GM18873 (cell line): Measurements from ENCODE around the gene DMXL1.
A peak's percentile ranks its signal among the peaks of the same experiment; 100 is the strongest.
"Not testable (repeated sequence)": the region's sequence is repeated elsewhere in the genome, so short reads cannot be mapped to it uniquely, and the experiment has no call there.

ENCODE experiments used
- ATAC-seq: cut with Tn5 transposase; IDR thresholded peaks from one replicate; pipeline ENCODE4 v1.9.1; 2021; ENCODE audit warnings: mild to moderate bottlenecking, moderate library complexity, moderate number of reproducible peaks; ENCODE audit not compliant: unreplicated experiment, low FRiP score

The DMXL1 gene

GRCh38 chr5:119067450-119067849, 3.4 kb upstream of the DMXL1 start:
- no peak for ATAC-seq

- peak; percentile 55 for ATAC-seq
These were observed 384 bp upstream of the DMXL1 start for GRCh38 chr5:119070578-119070827.

GRCh38 chr5:119071561-119071995, 691 bp downstream of the DMXL1 start:
- ATAC-seq, result peak; percentile 5

GRCh38 chr5:119072496-119072895, 1.6 kb downstream of the DMXL1 start:
- no peak for ATAC-seq

- ATAC-seq, result not testable (repeated sequence)
These were observed 3.0 kb downstream of the DMXL1 start for GRCh38 chr5:119073746-119074337.

GRCh38 chr5:119074419-119074818, 3.5 kb downstream of the DMXL1 start:
- ATAC-seq, result peak; percentile 29

GRCh38 chr5:119075269-119075668, 4.4 kb downstream of the DMXL1 start:
- not testable (repeated sequence) for ATAC-seq

GRCh38 chr5:119076080-119076479, 5.2 kb downstream of the DMXL1 start:
- no peak for ATAC-seq

GRCh38 chr5:119077444-119077843, 6.6 kb downstream of the DMXL1 start:
- no peak for ATAC-seq

GRCh38 chr5:119078071-119078846, 7.4 kb downstream of the DMXL1 start:
- no peak for ATAC-seq

- ATAC-seq, result no peak
These were observed 8.0 kb downstream of the DMXL1 start for GRCh38 chr5:119078861-119079260.

GRCh38 chr5:119079318-119079921, 8.5 kb downstream of the DMXL1 start:
- ATAC-seq, result no peak

GRCh38 chr5:119080936-119081335, 10.0 kb downstream of the DMXL1 start:
- no peak for ATAC-seq

GRCh38 chr5:119082691-119083090, 11.8 kb downstream of the DMXL1 start:
- no peak for ATAC-seq

GRCh38 chr5:119083679-119084078, 12.8 kb downstream of the DMXL1 start:
- peak; percentile 63 for ATAC-seq

- no peak for ATAC-seq
These were observed 17.6 kb downstream of the DMXL1 start for GRCh38 chr5:119088438-119088837.

- ATAC-seq, result no peak
These were observed 24.7 kb downstream of the DMXL1 start for GRCh38 chr5:119095611-119096010.

GRCh38 chr5:119105971-119106370, 35.1 kb downstream of the DMXL1 start:
- no peak for ATAC-seq

GRCh38 chr5:119112151-119112550, 41.3 kb downstream of the DMXL1 start:
- no peak for ATAC-seq

GRCh38 chr5:119117237-119117636, 46.4 kb downstream of the DMXL1 start:
- ATAC-seq, result no peak

GRCh38 chr5:119118000-119118399, 47.1 kb downstream of the DMXL1 start:
- no peak for ATAC-seq

- ATAC-seq, result no peak
These were observed 50.0 kb downstream of the DMXL1 start for GRCh38 chr5:119120893-119121292.
